Activated B cell treated with CpG ODN at 0.5 μM for 24 hours (primary cell): Measurements from ENCODE around the gene PTPRJ. TPM values are rescaled to one million over a fixed set of nuclear protein-coding genes. Genes with fewer than 3 reads are reported as not detected.

Source experiments
- ATAC-seq: fragments of 200-7000 bp; cut with Tn5 transposase; one replicate; pipeline ENCODE4 v1.10.0; 2021; ENCODE audit warnings: low read depth, mild to moderate bottlenecking, moderate library complexity
- CTCF ChIA-PET: fragments of 350-600 bp; sonication (Branson Sonifier 250); formaldehyde crosslinking; loops from one replicate; lab custom pipeline; 2021; ENCODE audit warnings: antibody characterized with exemption; lab: Charles Lee
- POLR2A ChIA-PET: fragments of 350-600 bp; sonication (Branson Sonifier 250); formaldehyde crosslinking; loops from one replicate; lab custom pipeline; 2021; ENCODE audit warnings: antibody characterized with exemption; lab: Charles Lee
- DNase-seq: peaks from one replicate; pipeline ENCODE4 v3.0.0; 2022
- H3K27ac Mint-ChIP-seq: one replicate; pipeline ENCODE4 v1.8.0; 2020; ENCODE audit warnings: mixed read lengths
- H3K27me3 Mint-ChIP-seq: one replicate; pipeline ENCODE4 v1.8.0; 2021; ENCODE audit warnings: mixed read lengths
- H3K36me3 Mint-ChIP-seq: one replicate; pipeline ENCODE4 v1.8.0; 2021; ENCODE audit warnings: low read depth, mixed read lengths
- H3K4me1 Mint-ChIP-seq: one replicate; pipeline ENCODE4 v1.8.0; 2021; ENCODE audit warnings: mixed read lengths
- H3K4me3 Mint-ChIP-seq: one replicate; pipeline ENCODE4 v1.8.0; 2020; ENCODE audit warnings: mild to moderate bottlenecking, mixed read lengths
- H3K9me3 Mint-ChIP-seq: one replicate; pipeline ENCODE4 v1.8.0; 2020; ENCODE audit warnings: mixed read lengths
- CTCF ChIP-seq: fragments of 200-600 bp; IDR thresholded peaks from one replicate; pipeline ENCODE4 v1.8.0; 2022; ENCODE audit warnings: antibody characterized with exemption, mild to moderate bottlenecking
- intact Hi-C: fragments of 100-400 bp; cut with micrococcal nuclease; formaldehyde crosslinking; loops from one replicate; pipeline ENCODE4 v1.15.1; 2024
- total RNA-seq: library from RNA; stranded (reverse); gene quantifications from 2 replicates; pipeline ENCODE4 v1.2.3, GENCODE V29; 2022

The PTPRJ gene
- total RNA-seq, 1 donor from 2014 or later: 19.2 TPM

GRCh38 chr11:48044577-48044976 lies 64.2 kb downstream of the PTPRJ start:
- peak overlapping the region; percentile 67 for H3K27ac Mint-ChIP-seq
- peaks cover 69% of the 10 kb centered on the region for H3K4me1 Mint-ChIP-seq
- peaks cover 11% of the 10 kb centered on the region for H3K36me3 Mint-ChIP-seq
- intact Hi-C loops: no loop called here
- ChIA-PET POLR2A (interaction anchor here (0.6 to 4.2 kb wide), 4 partner anchors 11 to 87 kb away, joined by 3 to 29 read pairs (median 14); no protein-coding TSS in a partner anchor), CTCF (no interaction called here)
- ATAC-seq: no peak
- TF ChIP-seq CTCF: no peak
- H3K4me3 Mint-ChIP-seq: no peak overlapping the region
- H3K27me3 Mint-ChIP-seq: no peaks in the 10 kb centered on the region
- DNase-seq: no peak
- no peaks in the 10 kb centered on the region for H3K9me3 Mint-ChIP-seq

DNA sequence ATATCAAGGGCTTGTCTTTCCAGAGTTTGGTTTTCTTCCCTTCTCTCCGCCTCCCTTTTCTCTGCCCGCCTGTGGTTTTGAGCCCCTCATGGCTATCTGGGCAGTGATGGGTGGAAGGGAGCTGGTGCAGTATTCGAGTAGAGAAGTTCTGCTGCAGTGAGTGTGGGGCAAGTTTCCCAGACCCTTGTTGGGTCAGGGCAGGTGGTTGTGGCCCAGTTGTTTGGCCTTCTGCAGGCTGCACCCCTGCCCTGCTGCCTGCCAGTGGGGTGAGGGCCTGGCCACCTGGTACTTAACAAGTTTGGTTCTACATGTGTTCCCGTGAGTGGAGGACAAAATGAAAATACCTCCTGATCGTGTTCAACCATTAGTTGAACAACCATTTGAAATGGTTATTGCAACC lies 65.2 kb downstream of the PTPRJ start:
- Mint-ChIP-seq H3K36me3 (peaks cover 8% of the 10 kb centered on the region), H3K4me3 (no peak overlapping the region), H3K27ac (peak overlapping the region; percentile 73), H3K27me3 (no peaks in the 10 kb centered on the region), H3K4me1 (peaks cover 78% of the 10 kb centered on the region), H3K9me3 (no peaks in the 10 kb centered on the region)
- intact Hi-C loops: no loop called here
- no peak for TF ChIP-seq CTCF
- ChIA-PET POLR2A (interaction anchor here (1.0 to 4.2 kb wide), 2 partner anchors 13 to 62 kb away, joined by 3 to 29 read pairs; no protein-coding TSS in a partner anchor), CTCF (no interaction called here)
- ATAC-seq (no peak), DNase-seq (no peak)

- ATAC-seq (no peak), DNase-seq (no peak)
- Mint-ChIP-seq H3K27me3 (no peaks in the 10 kb centered on the region), H3K4me1 (peaks cover 86% of the 10 kb centered on the region), H3K27ac (no peak overlapping the region), H3K36me3 (peaks cover 3% of the 10 kb centered on the region), H3K9me3 (no peaks in the 10 kb centered on the region), H3K4me3 (no peak overlapping the region)
- CTCF ChIA-PET: no interaction called here
- intact Hi-C loops: no loop called here
- no peak for TF ChIP-seq CTCF
- POLR2A ChIA-PET: no interaction called here
These were observed 67.3 kb downstream of the PTPRJ start for GRCh38 chr11:48047616-48048015.

DNA sequence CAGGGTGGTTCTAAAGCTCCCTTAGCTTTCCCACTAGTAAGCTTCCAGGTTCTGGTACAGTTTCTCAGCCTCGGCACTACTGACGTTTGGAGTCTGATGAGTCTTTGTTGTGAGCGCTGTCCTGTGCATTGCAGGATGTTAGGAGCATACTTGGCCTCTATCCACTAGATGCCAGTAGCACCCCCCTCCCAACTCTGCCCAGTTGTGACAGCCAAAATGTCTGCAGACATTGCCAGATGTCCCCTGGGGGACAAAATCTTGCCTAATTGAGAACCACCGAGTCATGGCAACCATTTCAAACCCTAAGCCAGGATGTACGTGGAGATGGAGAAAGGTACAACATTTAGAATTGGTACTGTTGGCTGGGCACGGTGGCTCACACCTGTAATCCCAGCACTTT lies 68.7 kb downstream of the PTPRJ start:
- no peak overlapping the region for H3K4me3 Mint-ChIP-seq
- H3K9me3 Mint-ChIP-seq: no peaks in the 10 kb centered on the region
- ATAC-seq: no peak
- no peaks in the 10 kb centered on the region for H3K27me3 Mint-ChIP-seq
- TF ChIP-seq CTCF: no peak
- POLR2A ChIA-PET: interaction anchor here (1.1 kb wide), 1 partner anchor 55 kb away, joined by 7 read pairs; no protein-coding TSS in a partner anchor
- H3K27ac Mint-ChIP-seq: no peak overlapping the region
- CTCF ChIA-PET: interaction anchor here (0.6 kb wide), 1 partner anchor 100 kb away, joined by 3 read pairs; no protein-coding TSS in a partner anchor
- intact Hi-C loops: no loop called here
- DNase-seq: no peak
- peaks cover 3% of the 10 kb centered on the region for H3K36me3 Mint-ChIP-seq
- H3K4me1 Mint-ChIP-seq: peaks cover 77% of the 10 kb centered on the region

DNA sequence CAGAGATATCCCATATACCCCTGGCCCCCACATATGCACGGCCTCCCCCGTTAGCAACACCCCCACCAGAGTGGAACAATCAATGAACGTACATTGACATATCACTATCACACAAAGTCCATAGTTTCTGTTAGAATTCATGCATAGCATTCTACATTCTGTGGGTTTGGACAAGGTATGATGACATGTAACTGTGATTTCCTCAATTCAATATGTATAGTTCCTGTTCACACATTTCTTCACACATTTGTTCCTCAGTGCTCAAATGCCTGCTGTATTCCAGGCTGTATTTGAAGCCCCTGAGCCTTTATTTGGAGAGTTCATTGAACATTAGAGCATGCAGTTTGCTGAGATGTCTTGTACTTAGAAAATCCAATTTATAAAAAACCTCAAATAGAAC lies 69.9 kb downstream of the PTPRJ start:
- no peak overlapping the region for H3K27ac Mint-ChIP-seq
- H3K9me3 Mint-ChIP-seq: no peaks in the 10 kb centered on the region
- H3K27me3 Mint-ChIP-seq: no peaks in the 10 kb centered on the region
- peaks cover 77% of the 10 kb centered on the region for H3K4me1 Mint-ChIP-seq
- intact Hi-C loops: no loop called here
- H3K4me3 Mint-ChIP-seq: no peak overlapping the region
- DNase-seq (no peak), ATAC-seq (no peak)
- ChIA-PET CTCF (no interaction called here), POLR2A (interaction anchor here (0.6 to 0.8 kb wide), 6 partner anchors 12 to 137 kb away, joined by 3 to 9 read pairs (median 6); no protein-coding TSS in a partner anchor)
- peaks cover 3% of the 10 kb centered on the region for H3K36me3 Mint-ChIP-seq
- no peak for TF ChIP-seq CTCF
